Measurements from ENCODE around the gene CEMIP2. TPM values are rescaled to one million over a fixed set of nuclear protein-coding genes. Genes with fewer than 3 reads are reported as not detected.
"Not testable (repeated sequence)": the region's sequence is repeated elsewhere in the genome, so short reads cannot be mapped to it uniquely, and the experiment has no call there.

Gene CEMIP2
- total RNA-seq, 3 donors from 2014 or later: 79.0 to 144 (median 81.2) TPM

DNA sequence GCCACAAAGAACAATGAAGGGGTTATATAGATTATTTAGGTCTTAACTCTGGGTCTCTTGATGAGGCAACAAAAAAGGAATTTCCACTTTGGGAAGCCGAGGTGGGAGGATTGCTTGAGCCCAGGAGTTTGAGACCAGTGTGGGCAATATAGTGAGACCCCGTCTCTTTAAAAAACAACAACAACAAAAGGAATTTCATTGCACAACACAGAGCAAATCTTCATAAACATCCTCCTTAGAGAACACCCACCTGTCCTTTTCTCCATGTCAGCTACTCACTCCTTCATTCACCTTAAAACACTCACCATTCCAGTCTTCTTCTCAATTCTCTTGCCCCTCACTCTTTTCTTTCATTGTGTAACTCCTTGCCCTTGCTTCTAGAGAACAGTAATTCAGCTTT is 39.8 kb upstream of the CEMIP2 start:
- TF ChIP-seq POLR2A (IDR thresholded peaks at IDR 0.05) (no peak), CTCF (IDR thresholded peaks at IDR 0.05) (no peak)
- H3K9me3 ChIP-seq: no peaks in the 10 kb centered on the region
- no peaks in the 10 kb centered on the region for H3K4me1 ChIP-seq
- H3K27me3 ChIP-seq: no peaks in the 10 kb centered on the region
- H3K27ac ChIP-seq: no peak overlapping the region
- intact Hi-C loops (cut with DNase I; ENCODE audit: low total_unique reads): no loop called here
- no peaks in the 10 kb centered on the region for H3K36me3 ChIP-seq
- no peak for DNase-seq (ENCODE audit: low spot score in 2 of 2)
- H3K4me3 ChIP-seq: no peak overlapping the region

DNA sequence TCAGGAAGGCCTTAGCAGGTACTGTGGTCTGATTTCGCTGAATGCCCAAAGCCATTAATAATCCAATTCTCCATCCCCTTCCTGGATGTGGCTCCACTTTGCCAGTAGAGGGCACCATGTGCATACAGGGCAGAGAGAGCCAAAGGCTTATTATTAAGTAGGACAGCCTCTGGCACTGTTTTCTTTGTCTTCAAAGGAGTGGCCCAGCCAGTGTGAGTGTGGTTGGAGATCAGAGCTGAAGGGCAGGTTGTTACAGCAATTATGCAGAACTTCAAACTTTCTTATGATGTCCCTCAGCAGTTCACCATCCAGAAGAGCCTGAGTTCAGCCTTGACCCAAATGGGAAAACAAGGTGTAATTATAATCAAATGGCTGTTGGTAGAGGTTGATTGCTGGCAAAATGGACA is 38.6 kb upstream of the CEMIP2 start:
- peak in 1 of 2 donors; percentile 37 for DNase-seq (ENCODE audit: low spot score in 2 of 2)
- TF ChIP-seq CTCF (IDR thresholded peaks at IDR 0.05) (peak in 2 of 3 donors; percentile 61 to 74), POLR2A (IDR thresholded peaks at IDR 0.05) (no peak), POLR2AphosphoS5 (IDR thresholded peaks at IDR 0.05) (no peak)
- intact Hi-C loops (cut with DNase I; ENCODE audit: low total_unique reads): no loop called here

DNA sequence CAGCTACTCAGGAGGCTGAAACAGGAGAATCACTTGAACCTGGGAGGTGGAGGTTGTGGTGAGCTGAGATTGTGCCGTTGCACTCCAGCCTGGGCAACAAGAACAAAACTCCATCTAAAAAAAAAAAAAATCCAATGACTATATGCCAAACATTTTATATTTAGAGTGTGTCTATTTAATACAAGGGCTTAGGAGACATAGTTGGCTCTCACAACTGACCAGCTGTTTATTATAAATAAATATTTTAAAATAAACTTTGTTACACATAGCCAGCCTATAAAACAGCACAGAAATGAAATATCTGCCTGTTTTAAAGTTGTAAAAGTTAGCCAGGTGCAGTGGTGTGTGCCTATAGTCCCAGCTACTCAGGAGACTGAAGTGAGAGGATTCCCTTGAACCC is 36.8 kb upstream of the CEMIP2 start:
- H3K4me1 ChIP-seq; H3K36me3 ChIP-seq; H3K9me3 ChIP-seq; H3K4me3 ChIP-seq; H3K27me3 ChIP-seq; intact Hi-C loops (cut with DNase I; ENCODE audit: low total_unique reads); DNase-seq (ENCODE audit: low spot score in 2 of 2); H3K27ac ChIP-seq: not testable (repeated sequence)

More for the DNA sequence above, 38.6 kb upstream of the CEMIP2 start:
- H3K4me1 ChIP-seq: no peaks in the 10 kb centered on the region
- no peaks in the 10 kb centered on the region for H3K27me3 ChIP-seq
- no peaks in the 10 kb centered on the region for H3K36me3 ChIP-seq
- H3K4me3 ChIP-seq: no peak overlapping the region
- H3K9me3 ChIP-seq: no peaks in the 10 kb centered on the region
- no peak overlapping the region for H3K27ac ChIP-seq

- Histone ChIP-seq H3K27ac (no peak overlapping the region), H3K4me3 (no peak overlapping the region), H3K9me3 (no peaks in the 10 kb centered on the region), H3K36me3 (no peaks in the 10 kb centered on the region), H3K4me1 (no peaks in the 10 kb centered on the region), H3K27me3 (no peaks in the 10 kb centered on the region)
- no peak for TF ChIP-seq POLR2AphosphoS5 (IDR thresholded peaks at IDR 0.05)
- TF ChIP-seq CTCF (IDR thresholded peaks at IDR 0.05): no peak
- TF ChIP-seq POLR2A (IDR thresholded peaks at IDR 0.05): no peak
- intact Hi-C loops (cut with DNase I; ENCODE audit: low total_unique reads): no loop called here
- no peak for DNase-seq (ENCODE audit: low spot score in 2 of 2)
Measured at GRCh38 chr9:71801826-71802225, 33.5 kb upstream of the CEMIP2 start.

- no peak for DNase-seq (ENCODE audit: low spot score in 2 of 2)
- TF ChIP-seq POLR2A (IDR thresholded peaks at IDR 0.05) (no peak), POLR2AphosphoS5 (IDR thresholded peaks at IDR 0.05) (no peak), CTCF (IDR thresholded peaks at IDR 0.05) (no peak)
- Histone ChIP-seq H3K27me3 (no peaks in the 10 kb centered on the region), H3K4me1 (no peaks in the 10 kb centered on the region), H3K9me3 (no peaks in the 10 kb centered on the region), H3K36me3 (no peaks in the 10 kb centered on the region), H3K27ac (no peak overlapping the region), H3K4me3 (no peak overlapping the region)
- intact Hi-C loops (cut with DNase I; ENCODE audit: low total_unique reads): no loop called here
Measured at GRCh38 chr9:71797266-71797665, 29.0 kb upstream of the CEMIP2 start.

DNA sequence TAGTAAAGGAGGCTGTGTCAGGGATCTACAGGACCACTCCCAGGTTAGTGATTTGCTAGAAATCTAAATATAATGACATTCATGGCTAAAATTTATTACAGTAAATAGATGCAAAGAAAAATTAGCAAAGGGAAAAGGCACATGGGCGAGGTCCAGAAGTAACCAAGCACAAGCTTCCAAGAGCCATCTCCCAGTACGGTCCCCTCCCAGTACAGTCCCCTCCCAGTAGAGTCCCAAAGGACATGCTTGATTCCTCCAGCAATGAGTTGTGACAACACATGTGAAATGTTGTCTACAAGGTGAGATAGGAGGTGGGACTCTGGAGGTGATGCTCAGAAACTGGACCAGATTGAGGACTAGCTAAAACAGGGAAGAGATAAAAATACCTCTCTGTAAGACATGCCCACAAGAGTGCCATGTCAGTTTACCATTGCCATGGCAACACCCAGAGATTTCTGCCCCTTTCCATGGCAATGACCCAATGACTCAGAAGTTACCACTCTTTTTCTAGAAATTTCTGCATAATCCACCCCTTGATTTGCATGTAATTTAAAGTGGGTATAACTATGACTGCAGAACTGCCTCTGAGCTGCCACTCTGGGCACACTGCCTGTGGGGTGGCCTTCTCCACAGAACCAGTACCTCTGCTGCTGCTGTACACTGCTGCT is 27.9 kb upstream of the CEMIP2 start:
- no peaks in the 10 kb centered on the region for H3K4me1 ChIP-seq
- no peak for DNase-seq (ENCODE audit: low spot score in 2 of 2)
- H3K36me3 ChIP-seq: no peaks in the 10 kb centered on the region
- intact Hi-C loops (cut with DNase I; ENCODE audit: low total_unique reads): no loop called here
- TF ChIP-seq POLR2AphosphoS5 (IDR thresholded peaks at IDR 0.05) (no peak), CTCF (IDR thresholded peaks at IDR 0.05) (no peak), POLR2A (IDR thresholded peaks at IDR 0.05) (no peak)
- H3K27me3 ChIP-seq: no peaks in the 10 kb centered on the region
- H3K4me3 ChIP-seq: no peak overlapping the region
- no peaks in the 10 kb centered on the region for H3K9me3 ChIP-seq
- H3K27ac ChIP-seq: no peak overlapping the region
